Fibroblast of lung (primary cell): ENCODE measurements around the gene NAGLU. TPM values are rescaled to one million over a fixed set of nuclear protein-coding genes. Genes with fewer than 3 reads are reported as not detected.

ENCODE experiments used
- DNase-seq, 2 donors: peaks; one replicate each; pipeline versions ENCODE4 v3.0.0 to v3.0.0-alpha.2; 2010; ENCODE audit warnings: low read depth in 2 of 2
- H2AFZ ChIP-seq: 2 replicates; pipeline ENCODE4 v1.5.1; 2012; ENCODE audit warnings: low read length, control low read depth, inconsistent platforms
- H3K27ac ChIP-seq: 2 replicates; pipeline ENCODE4 v1.5.1; 2011; ENCODE audit warnings: low read length, control low read depth; ENCODE audit not compliant: insufficient read depth
- H3K27me3 ChIP-seq: 2 replicates; pipeline ENCODE4 v1.5.1; 2011; ENCODE audit warnings: mild to moderate bottlenecking, low read length; ENCODE audit not compliant: control insufficient read depth, insufficient read depth
- H3K36me3 ChIP-seq: 2 replicates; pipeline ENCODE4 v1.5.1; 2011; ENCODE audit warnings: low read length; ENCODE audit not compliant: control insufficient read depth, insufficient read depth
- H3K4me1 ChIP-seq: 2 replicates; pipeline ENCODE4 v1.5.1; 2011; ENCODE audit warnings: low read length; ENCODE audit not compliant: control insufficient read depth, insufficient read depth; ENCODE audit errors: extremely low read depth
- H3K4me2 ChIP-seq: 2 replicates; pipeline ENCODE4 v1.5.1; 2011; ENCODE audit warnings: low read length, control low read depth; ENCODE audit not compliant: insufficient read depth; ENCODE audit errors: extremely low read depth
- H3K4me3 ChIP-seq, 4 experiments: fragments of 200-600 bp in 1 of 4; sonication (generic) in 1 of 4; replicated peaks in 1 of 4; 2 replicates each; pipeline ENCODE4 v1.5.1; 2011 to 2016; ENCODE audit warnings: low read length in 4 of 4, low read depth in 3 of 4, mild to moderate bottlenecking in 3 of 4, control low read depth in 2 of 4, inconsistent platforms in 1 of 4, mixed read lengths in 1 of 4; ENCODE audit not compliant: insufficient read depth in 1 of 4; ENCODE audit errors: control extremely low read depth in 1 of 4
- H3K79me2 ChIP-seq: 2 replicates; pipeline ENCODE4 v1.5.1; 2012; ENCODE audit warnings: mild to moderate bottlenecking, low read length, inconsistent platforms; ENCODE audit not compliant: control insufficient read depth, insufficient read depth
- H3K9ac ChIP-seq: 2 replicates; pipeline ENCODE4 v1.5.1; 2011; ENCODE audit warnings: mild to moderate bottlenecking, low read length, control low read depth; ENCODE audit not compliant: insufficient read depth
- H3K9me3 ChIP-seq: 2 replicates; pipeline ENCODE4 v1.5.1; 2012; ENCODE audit warnings: low read depth, low read length; ENCODE audit not compliant: control insufficient read depth, insufficient read depth
- H4K20me1 ChIP-seq: 2 replicates; pipeline ENCODE4 v1.5.1; 2011; ENCODE audit warnings: low read length; ENCODE audit not compliant: control insufficient read depth, insufficient read depth; ENCODE audit errors: extremely low read depth
- EZH2 ChIP-seq: IDR thresholded peaks from 2 replicates; pipeline ENCODE4 v1.5.1; 2012; ENCODE audit warnings: low read length, control low read depth, mild to moderate bottlenecking; ENCODE audit errors: missing control alignments
- polyA plus RNA-seq, 2 donors: library from polyadenylated mRNA; depleted of rRNA in 1 of 2; stranded (reverse) in 1 of 2; unstranded in 1 of 2; fragments of >200 nt; gene quantifications; 2 replicates each; pipeline ENCODE4 v1.2.1, GENCODE V29; 2011 to 2012; ENCODE audit warnings: missing spikeins in 1 of 2
- total RNA-seq: library from RNA; depleted of rRNA; stranded (reverse); fragments of >200 nt; gene quantifications from 2 replicates; pipeline ENCODE4 v1.2.1, GENCODE V29; 2014
- TF ChIP-seq, protein P1 (sequence below), 2 donors: IDR thresholded peaks in 1 of 2; conservative IDR thresholded peaks in 1 of 2; 1 replicate in 1 of 2; 2 replicates in 1 of 2; pipeline ENCODE4 v1.5.1; 2011 to 2012; ENCODE audit warnings: low read length in 2 of 2, control low read depth in 1 of 2, inconsistent platforms in 1 of 2, low read depth in 1 of 2, mild to moderate bottlenecking in 1 of 2

Gene NAGLU
- total and polyA plus RNA-seq, 2 donors (not counting 1 experiment from before 2014, with no cell fraction given) = 19.5 to 31.9 TPM

DNA sequence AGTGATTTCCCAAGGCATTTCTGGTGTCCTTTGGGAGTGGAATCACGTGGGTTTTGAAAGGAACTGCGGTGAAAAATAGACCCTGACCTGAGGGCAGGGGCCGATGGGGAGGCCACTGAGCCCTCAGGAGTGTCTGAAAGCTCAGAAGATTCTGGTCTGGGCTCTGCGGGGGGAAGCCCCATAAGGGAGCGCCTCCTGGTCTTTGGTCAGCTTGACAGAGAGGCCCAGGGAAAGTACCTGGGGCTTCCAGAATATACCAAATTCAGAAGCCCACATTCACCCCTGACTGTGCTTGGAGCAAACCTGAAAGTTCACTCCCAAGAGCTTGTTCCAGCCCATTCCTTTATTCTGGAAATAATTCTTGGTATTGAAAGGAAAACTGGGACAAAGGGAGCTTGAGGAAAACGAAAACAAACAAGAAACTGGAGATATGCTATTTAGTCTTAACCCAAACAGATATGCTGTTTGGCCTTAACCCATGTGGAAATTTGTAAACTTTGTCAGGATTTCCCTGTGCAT lies 23.2 kb upstream of the NAGLU start:
- no peak for TF ChIP-seq EZH2
- TF ChIP-seq, protein P1, sequence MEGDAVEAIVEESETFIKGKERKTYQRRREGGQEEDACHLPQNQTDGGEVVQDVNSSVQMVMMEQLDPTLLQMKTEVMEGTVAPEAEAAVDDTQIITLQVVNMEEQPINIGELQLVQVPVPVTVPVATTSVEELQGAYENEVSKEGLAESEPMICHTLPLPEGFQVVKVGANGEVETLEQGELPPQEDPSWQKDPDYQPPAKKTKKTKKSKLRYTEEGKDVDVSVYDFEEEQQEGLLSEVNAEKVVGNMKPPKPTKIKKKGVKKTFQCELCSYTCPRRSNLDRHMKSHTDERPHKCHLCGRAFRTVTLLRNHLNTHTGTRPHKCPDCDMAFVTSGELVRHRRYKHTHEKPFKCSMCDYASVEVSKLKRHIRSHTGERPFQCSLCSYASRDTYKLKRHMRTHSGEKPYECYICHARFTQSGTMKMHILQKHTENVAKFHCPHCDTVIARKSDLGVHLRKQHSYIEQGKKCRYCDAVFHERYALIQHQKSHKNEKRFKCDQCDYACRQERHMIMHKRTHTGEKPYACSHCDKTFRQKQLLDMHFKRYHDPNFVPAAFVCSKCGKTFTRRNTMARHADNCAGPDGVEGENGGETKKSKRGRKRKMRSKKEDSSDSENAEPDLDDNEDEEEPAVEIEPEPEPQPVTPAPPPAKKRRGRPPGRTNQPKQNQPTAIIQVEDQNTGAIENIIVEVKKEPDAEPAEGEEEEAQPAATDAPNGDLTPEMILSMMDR (conservative IDR thresholded peaks at IDR 0.05 in 1 of 2, IDR thresholded peaks at IDR 0.05 in 1 of 2; ENCODE audit: low read depth in 1 of 2, low read length in 2 of 2) = no peak
- DNase-seq = peak in 1 of 2 donors; percentile 66
- no peak overlapping the region for H3K4me2 ChIP-seq
- H3K27me3 ChIP-seq = no peaks in the 10 kb centered on the region
- H3K79me2 ChIP-seq = no peaks in the 10 kb centered on the region
- H3K27ac ChIP-seq = no peak overlapping the region
- no peaks in the 10 kb centered on the region for H4K20me1 ChIP-seq
- peaks cover 8% of the 10 kb centered on the region for H3K36me3 ChIP-seq
- H3K9ac ChIP-seq = no peak overlapping the region
- H3K4me1 ChIP-seq = peaks cover 9% of the 10 kb centered on the region
- no peak overlapping the region for H3K4me3 ChIP-seq
- no peak overlapping the region for H2AFZ ChIP-seq
- no peaks in the 10 kb centered on the region for H3K9me3 ChIP-seq

DNA sequence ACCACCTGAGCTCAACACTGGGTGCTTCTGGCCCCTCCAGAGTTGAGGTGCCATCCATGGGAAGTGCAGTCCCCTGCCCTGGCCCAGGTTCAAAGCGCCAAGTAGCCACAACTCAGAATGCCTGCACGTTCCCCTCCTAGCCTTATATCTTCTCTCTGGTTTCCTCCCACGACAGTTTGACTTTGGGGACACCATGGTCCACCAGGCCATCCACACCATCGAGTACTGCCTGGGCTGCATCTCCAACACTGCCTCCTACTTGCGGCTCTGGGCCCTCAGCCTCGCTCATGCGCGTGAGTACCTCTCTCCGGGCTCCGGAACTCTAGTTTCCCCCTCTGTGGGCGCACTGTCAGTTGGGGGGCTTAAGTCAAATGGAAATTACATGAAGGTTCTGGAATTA lies 22.4 kb upstream of the NAGLU start:
- Histone ChIP-seq H3K4me1 (peaks cover 17% of the 10 kb centered on the region), H3K36me3 (peaks cover 5% of the 10 kb centered on the region), H2AFZ (no peak overlapping the region), H3K4me2 (no peak overlapping the region), H4K20me1 (no peaks in the 10 kb centered on the region), H3K79me2 (no peaks in the 10 kb centered on the region), H3K27me3 (no peaks in the 10 kb centered on the region), H3K9me3 (no peaks in the 10 kb centered on the region), H3K4me3 (no peak overlapping the region), H3K27ac (no peak overlapping the region), H3K9ac (no peak overlapping the region)
- DNase-seq = no peak
- TF ChIP-seq, protein P1 (conservative IDR thresholded peaks at IDR 0.05 in 1 of 2, IDR thresholded peaks at IDR 0.05 in 1 of 2; ENCODE audit: low read depth in 1 of 2, low read length in 2 of 2) = no peak
- no peak for TF ChIP-seq EZH2

DNA sequence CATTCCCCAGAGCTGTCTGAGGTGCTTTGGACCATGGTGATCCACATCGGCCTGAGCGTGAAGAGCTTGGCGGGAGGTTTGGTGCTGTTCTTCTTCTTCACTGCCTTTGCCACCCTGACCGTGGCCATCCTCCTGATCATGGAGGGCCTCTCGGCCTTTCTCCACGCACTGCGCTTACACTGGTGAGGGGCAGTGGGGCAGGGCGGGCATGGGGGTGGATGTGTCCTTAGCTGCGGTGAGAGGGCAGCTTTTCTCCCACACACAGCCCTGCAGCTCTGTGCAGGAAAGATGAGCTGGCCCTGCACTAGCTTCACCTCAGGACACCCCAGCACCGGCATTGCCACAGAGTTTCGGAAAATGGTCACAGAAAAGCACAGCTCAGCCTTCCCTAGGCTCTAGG lies 21.8 kb upstream of the NAGLU start:
- TF ChIP-seq, protein P1 (conservative IDR thresholded peaks at IDR 0.05 in 1 of 2, IDR thresholded peaks at IDR 0.05 in 1 of 2; ENCODE audit: low read depth in 1 of 2, low read length in 2 of 2) = no peak
- no peak for TF ChIP-seq EZH2

More for the DNA sequence above, 21.8 kb upstream of the NAGLU start:
- Histone ChIP-seq H3K9ac (no peak overlapping the region), H3K79me2 (no peaks in the 10 kb centered on the region), H3K27ac (no peak overlapping the region), H3K4me3 (no peak overlapping the region), H3K36me3 (peaks cover 5% of the 10 kb centered on the region), H3K27me3 (no peaks in the 10 kb centered on the region), H2AFZ (no peak overlapping the region), H3K9me3 (no peaks in the 10 kb centered on the region), H3K4me2 (no peak overlapping the region), H3K4me1 (peaks cover 22% of the 10 kb centered on the region), H4K20me1 (no peaks in the 10 kb centered on the region)
- no peak for DNase-seq
